Trophoblast cell (in vitro differentiated cells and primary cell): Measurements from ENCODE around the gene PHRF1.
"Not testable (repeated sequence)": the region's sequence is repeated elsewhere in the genome, so short reads cannot be mapped to it uniquely, and the experiment has no call there.

Source experiments
- DNase-seq, 2 donors: peaks; one replicate each; pipeline ENCODE4 v3.0.0-alpha.2; 2016
- H2AFZ ChIP-seq: 2 replicates; pipeline ENCODE4 v1.6.1; 2013; ENCODE audit warnings: low read length, moderate library complexity, mild to moderate bottlenecking; ENCODE audit not compliant: insufficient read depth, poor library complexity
- H2AK5ac ChIP-seq: 2 replicates; pipeline ENCODE4 v1.6.1; 2013; ENCODE audit warnings: mild to moderate bottlenecking, low read length
- H2BK120ac ChIP-seq: 2 replicates; pipeline ENCODE4 v1.6.1; 2013; ENCODE audit warnings: low read length, mild to moderate bottlenecking, moderate library complexity; ENCODE audit not compliant: insufficient read depth, poor library complexity
- H2BK12ac ChIP-seq: 2 replicates; pipeline ENCODE4 v1.6.1; 2013; ENCODE audit warnings: mild to moderate bottlenecking, low read length, moderate library complexity
- H2BK5ac ChIP-seq: 2 replicates; pipeline ENCODE4 v1.6.1; 2013; ENCODE audit warnings: low read length, low read depth, moderate library complexity, mild to moderate bottlenecking; ENCODE audit not compliant: poor library complexity
- H3K14ac ChIP-seq: 2 replicates; pipeline ENCODE4 v1.6.1; 2013; ENCODE audit warnings: mild to moderate bottlenecking, low read length
- H3K18ac ChIP-seq: 2 replicates; pipeline ENCODE4 v1.6.1; 2013; ENCODE audit warnings: mild to moderate bottlenecking, low read length
- H3K23ac ChIP-seq: 2 replicates; pipeline ENCODE4 v1.6.1; 2013; ENCODE audit warnings: low read length
- H3K27ac ChIP-seq: 2 replicates; pipeline ENCODE4 v1.5.1; 2013; ENCODE audit warnings: low read depth, mild to moderate bottlenecking, inconsistent platforms, low read length, moderate library complexity
- H3K27me3 ChIP-seq: 2 replicates; pipeline ENCODE4 v1.6.1; 2013; ENCODE audit warnings: inconsistent platforms, mild to moderate bottlenecking, low read length, moderate library complexity; ENCODE audit not compliant: insufficient read depth
- H3K36me3 ChIP-seq, 2 experiments: 1 replicate in 1 of 2; 2 replicates in 1 of 2; pipeline ENCODE4 v1.6.1; 2013; ENCODE audit warnings: low read length in 2 of 2, mild to moderate bottlenecking in 2 of 2, moderate library complexity in 1 of 2; ENCODE audit not compliant: insufficient read depth in 2 of 2, control insufficient read depth in 1 of 2
- H3K4ac ChIP-seq: 2 replicates; pipeline ENCODE4 v1.6.1; 2013; ENCODE audit warnings: low read depth, mild to moderate bottlenecking, low read length, moderate library complexity
- H3K4me1 ChIP-seq, 2 experiments: 1 replicate in 1 of 2; 2 replicates in 1 of 2; pipeline ENCODE4 v1.6.1; 2013; ENCODE audit warnings: low read length in 2 of 2, mild to moderate bottlenecking in 2 of 2, moderate library complexity in 1 of 2; ENCODE audit not compliant: insufficient read depth in 2 of 2, control insufficient read depth in 1 of 2
- H3K4me2 ChIP-seq: 2 replicates; pipeline ENCODE4 v1.6.1; 2013; ENCODE audit warnings: inconsistent platforms, mild to moderate bottlenecking, low read length, moderate library complexity
- H3K4me3 ChIP-seq: 2 replicates; pipeline ENCODE4 v1.5.1; 2013; ENCODE audit warnings: mild to moderate bottlenecking, low read depth, low read length, inconsistent platforms
- H3K79me1 ChIP-seq: one replicate; pipeline ENCODE4 v1.6.1; 2013; ENCODE audit warnings: low read length
- H3K79me2 ChIP-seq: 2 replicates; pipeline ENCODE4 v1.6.1; 2013; ENCODE audit warnings: low read length, mild to moderate bottlenecking; ENCODE audit not compliant: control insufficient read depth, insufficient read depth, poor library complexity
- H3K9ac ChIP-seq: 2 replicates; pipeline ENCODE4 v1.6.1; 2013; ENCODE audit warnings: mild to moderate bottlenecking, low read length
- H3K9me3 ChIP-seq: 2 replicates; pipeline ENCODE4 v1.6.1; 2013; ENCODE audit warnings: low read depth, mild to moderate bottlenecking, control low read depth, inconsistent platforms, low read length; ENCODE audit not compliant: insufficient read depth
- H4K12ac ChIP-seq: 2 replicates; pipeline ENCODE4 v1.6.1; 2013; ENCODE audit warnings: low read depth, mild to moderate bottlenecking, low read length, moderate library complexity
- H4K8ac ChIP-seq: 2 replicates; pipeline ENCODE4 v1.6.1; 2013; ENCODE audit warnings: low read depth, mild to moderate bottlenecking, low read length, moderate library complexity
- H4K91ac ChIP-seq: one replicate; pipeline ENCODE4 v1.6.1; 2013; ENCODE audit warnings: low read depth, mild to moderate bottlenecking, low read length, moderate library complexity
- WGBS: extraction: QIAGEN DNeasy Blood & Tissue Kit; methylation state at CpG from one replicate; pipeline ENCODE4 v1.1.7; 2013; ENCODE audit warnings: missing lambda C conversion rate; ENCODE audit not compliant: insufficient read length, insufficient coverage; ENCODE audit errors: extremely low coverage; 5-methylcytosine and 5-hydroxymethylcytosine counted together

PHRF1 gene

GRCh38 chr11:569158-569885 is 6.9 kb upstream of the PHRF1 start:
- Histone ChIP-seq H3K4me1 (peaks cover 25 to 46% of the 10 kb centered on the region in 2 experiments), H3K4me2 (peak overlapping the region; percentile 87), H2BK5ac (peak overlapping the region; percentile 74), H3K4ac (peak overlapping the region; percentile 78), H2AFZ (peak overlapping the region; percentile 19), H3K9ac (peak overlapping the region; percentile 84), H3K4me3 (peak overlapping the region; percentile 76), H4K8ac (peak overlapping the region; percentile 81), H2BK120ac (peak overlapping the region; percentile 78), H2AK5ac (peak overlapping the region; percentile 67), H3K36me3 (peaks cover 0 to 5% of the 10 kb centered on the region in 2 experiments), H4K12ac (peak overlapping the region; percentile 55), H3K79me2 (peaks cover 6% of the 10 kb centered on the region), H4K91ac (peak overlapping the region; percentile 97), H3K9me3 (peaks cover 8% of the 10 kb centered on the region), H2BK12ac (peak overlapping the region; percentile 14), H3K14ac (peak overlapping the region; percentile 85), H3K23ac (no peak overlapping the region), H3K27me3 (no peaks in the 10 kb centered on the region), H3K18ac (peak overlapping the region; percentile 43), H3K79me1 (peaks cover 16% of the 10 kb centered on the region), H3K27ac (peak overlapping the region; percentile 88)
- no CpG with 5 or more reads among the region's 36 CpGs for WGBS
- peak; percentile 57 to 62 for DNase-seq

- Histone ChIP-seq H4K91ac (no peak overlapping the region), H3K4me2 (no peak overlapping the region), H3K23ac (no peak overlapping the region), H3K36me3 (peaks cover 0 to 5% of the 10 kb centered on the region in 2 experiments), H2BK120ac (no peak overlapping the region), H2BK5ac (no peak overlapping the region), H4K12ac (no peak overlapping the region), H2AFZ (no peak overlapping the region), H2BK12ac (no peak overlapping the region), H3K27ac (no peak overlapping the region), H3K79me1 (peaks cover 19% of the 10 kb centered on the region), H3K9me3 (peaks cover 8% of the 10 kb centered on the region), H3K4ac (no peak overlapping the region), H3K27me3 (no peaks in the 10 kb centered on the region), H3K9ac (no peak overlapping the region), H2AK5ac (no peak overlapping the region), H3K4me3 (no peak overlapping the region), H3K14ac (no peak overlapping the region), H3K4me1 (peaks cover 21 to 40% of the 10 kb centered on the region in 2 experiments), H3K18ac (no peak overlapping the region), H3K79me2 (peaks cover 20% of the 10 kb centered on the region), H4K8ac (no peak overlapping the region)
- WGBS, result no CpG with 5 or more reads among the region's 8 CpGs
- DNase-seq, result no peak
Observed at GRCh38 chr11:571802-572185, 4.5 kb upstream of the PHRF1 start.

DNA sequence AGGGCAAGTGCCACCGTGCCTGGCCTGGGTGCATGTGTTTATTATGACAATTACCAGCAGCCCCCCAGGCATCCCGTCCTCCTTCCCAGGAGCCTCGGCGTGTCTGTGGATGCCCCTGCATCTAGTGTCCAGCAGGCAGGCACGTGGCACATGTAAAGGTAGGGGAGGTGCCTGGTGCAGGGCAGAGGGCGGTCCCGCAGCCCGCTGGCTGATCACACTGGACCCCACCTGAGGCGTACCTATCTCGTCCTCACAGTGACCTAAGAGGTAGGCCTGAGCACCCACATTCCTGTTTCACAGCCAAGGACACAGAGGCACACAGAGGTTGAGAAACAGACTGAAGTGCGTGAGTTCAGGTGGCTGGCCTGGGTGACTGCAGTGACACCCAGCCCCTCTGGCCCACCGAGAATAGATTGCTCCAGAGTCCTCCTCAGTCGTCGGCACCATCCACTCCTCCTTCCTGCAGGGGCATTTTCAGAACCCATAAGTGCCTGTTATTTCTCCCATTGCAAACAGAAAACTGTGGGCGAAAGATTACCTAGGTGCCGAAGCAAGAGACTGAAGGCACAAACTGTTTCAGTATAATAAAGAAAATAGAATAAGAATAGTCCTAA is 3.0 kb upstream of the PHRF1 start:
- Histone ChIP-seq H2AK5ac (no peak overlapping the region), H3K79me1 (peaks cover 14% of the 10 kb centered on the region), H3K9me3 (peaks cover 4% of the 10 kb centered on the region), H3K4me1 (peaks cover 28 to 39% of the 10 kb centered on the region in 2 experiments), H2BK5ac (no peak overlapping the region), H3K27me3 (no peaks in the 10 kb centered on the region), H3K23ac (no peak overlapping the region), H2AFZ (no peak overlapping the region), H4K12ac (no peak overlapping the region), H3K9ac (no peak overlapping the region), H3K4ac (no peak overlapping the region), H3K36me3 (peaks cover under 1 to 3% of the 10 kb centered on the region in 2 experiments), H2BK120ac (no peak overlapping the region), H3K4me2 (no peak overlapping the region), H3K4me3 (no peak overlapping the region), H3K79me2 (peaks cover 32% of the 10 kb centered on the region), H4K8ac (no peak overlapping the region), H3K14ac (no peak overlapping the region), H3K27ac (no peak overlapping the region), H3K18ac (no peak overlapping the region), H4K91ac (no peak overlapping the region), H2BK12ac (no peak overlapping the region)
- DNase-seq, result no peak
- WGBS, result no CpG with 5 or more reads among the region's 16 CpGs

GRCh38 chr11:574031-574570 is 2.2 kb upstream of the PHRF1 start:
- not testable (repeated sequence) for DNase-seq, H2AK5ac ChIP-seq, H3K23ac ChIP-seq, H3K4me3 ChIP-seq, H3K9ac ChIP-seq, H4K8ac ChIP-seq, H3K18ac ChIP-seq, H4K91ac ChIP-seq, H3K27ac ChIP-seq, H4K12ac ChIP-seq, H3K9me3 ChIP-seq, H3K36me3 ChIP-seq, H2BK5ac ChIP-seq, H3K27me3 ChIP-seq, H2BK12ac ChIP-seq, H3K4me2 ChIP-seq, H3K4ac ChIP-seq, H2BK120ac ChIP-seq, H3K14ac ChIP-seq, H2AFZ ChIP-seq
- Histone ChIP-seq H3K4me1 (peaks cover 26 to 39% of the 10 kb centered on the region in 2 experiments), H3K79me2 (peaks cover 35% of the 10 kb centered on the region), H3K79me1 (peaks cover 11% of the 10 kb centered on the region)
- no CpG with 5 or more reads among the region's 14 CpGs for WGBS
